ENCODE results near the gene SLC15A1.

DNA sequence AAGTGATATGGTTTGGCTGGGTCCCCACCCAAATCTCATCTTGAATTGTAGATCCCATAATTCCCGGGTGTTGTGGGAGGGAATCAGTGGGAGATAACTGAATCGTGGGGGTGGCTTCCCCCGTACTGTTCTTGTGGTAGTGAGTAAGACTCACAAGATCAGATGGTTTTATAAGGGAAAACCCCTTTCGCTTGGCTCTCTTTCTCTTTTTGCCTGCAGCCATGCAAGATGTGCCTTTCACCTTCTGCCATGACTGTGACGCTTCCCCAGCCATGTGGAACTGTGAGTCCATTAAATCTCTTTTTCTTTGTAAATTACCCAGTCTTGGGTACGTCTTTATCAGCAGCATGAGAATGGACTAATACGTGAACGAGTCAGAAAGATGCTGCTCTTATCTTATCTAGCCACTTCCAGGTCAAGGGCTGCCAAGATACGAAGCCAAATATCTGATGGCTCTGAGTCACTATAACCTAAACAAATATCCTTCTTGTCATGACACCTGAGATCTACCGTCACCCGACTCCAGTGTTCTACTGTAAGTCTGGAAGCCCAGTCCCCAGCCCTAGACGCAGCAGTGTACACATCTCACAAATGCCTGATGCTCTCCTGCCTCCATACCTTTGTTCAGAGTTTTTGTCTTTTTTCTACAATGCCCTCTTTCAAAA lies 45.9 kb downstream of the SLC15A1 start:
- TF ChIP-seq, protein P1, sequence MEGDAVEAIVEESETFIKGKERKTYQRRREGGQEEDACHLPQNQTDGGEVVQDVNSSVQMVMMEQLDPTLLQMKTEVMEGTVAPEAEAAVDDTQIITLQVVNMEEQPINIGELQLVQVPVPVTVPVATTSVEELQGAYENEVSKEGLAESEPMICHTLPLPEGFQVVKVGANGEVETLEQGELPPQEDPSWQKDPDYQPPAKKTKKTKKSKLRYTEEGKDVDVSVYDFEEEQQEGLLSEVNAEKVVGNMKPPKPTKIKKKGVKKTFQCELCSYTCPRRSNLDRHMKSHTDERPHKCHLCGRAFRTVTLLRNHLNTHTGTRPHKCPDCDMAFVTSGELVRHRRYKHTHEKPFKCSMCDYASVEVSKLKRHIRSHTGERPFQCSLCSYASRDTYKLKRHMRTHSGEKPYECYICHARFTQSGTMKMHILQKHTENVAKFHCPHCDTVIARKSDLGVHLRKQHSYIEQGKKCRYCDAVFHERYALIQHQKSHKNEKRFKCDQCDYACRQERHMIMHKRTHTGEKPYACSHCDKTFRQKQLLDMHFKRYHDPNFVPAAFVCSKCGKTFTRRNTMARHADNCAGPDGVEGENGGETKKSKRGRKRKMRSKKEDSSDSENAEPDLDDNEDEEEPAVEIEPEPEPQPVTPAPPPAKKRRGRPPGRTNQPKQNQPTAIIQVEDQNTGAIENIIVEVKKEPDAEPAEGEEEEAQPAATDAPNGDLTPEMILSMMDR (conservative IDR thresholded peaks at IDR 0.05 in 1 of 2, IDR thresholded peaks at IDR 0.05 in 1 of 2; ENCODE audit: extremely low read depth in 1 of 2, insufficient read depth in 1 of 2, low read depth in 1 of 2, low read length in 2 of 2): no peak
- TF ChIP-seq EZH2 (IDR thresholded peaks at IDR 0.05; ENCODE audit: borderline replicate concordance, low read length): no peak

Measured in mammary epithelial cell (primary cell).